Measurements from ENCODE around the gene TMED10.
A peak's percentile ranks its signal among the peaks of the same experiment; 100 is the strongest.

TMED10 gene

DNA sequence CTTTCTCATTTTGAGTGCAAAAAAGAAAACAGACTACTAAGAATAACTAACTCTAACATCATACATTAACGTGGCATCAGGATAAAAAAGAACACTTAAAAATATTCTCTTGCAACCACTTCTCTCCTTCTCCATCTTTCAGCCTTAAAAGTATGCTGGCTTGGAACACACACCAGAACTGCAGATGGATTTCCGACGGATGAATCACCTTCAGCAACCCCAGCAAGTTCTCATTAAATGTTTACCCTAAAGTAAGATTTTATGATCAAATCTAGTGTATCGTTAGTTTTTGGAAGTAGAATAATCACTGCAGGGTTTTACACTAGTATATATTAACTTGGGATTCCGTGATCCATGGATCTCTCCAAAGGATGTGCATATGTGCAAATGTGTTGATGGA is 50.8 kb downstream of the TMED10 start:
- H3K4me3 ChIP-seq (ENCODE audit: low read depth, low read length), result peak overlapping the region; percentile 100
- DNase-seq (ENCODE audit: low read depth), result no peak
- TF ChIP-seq, protein P1, sequence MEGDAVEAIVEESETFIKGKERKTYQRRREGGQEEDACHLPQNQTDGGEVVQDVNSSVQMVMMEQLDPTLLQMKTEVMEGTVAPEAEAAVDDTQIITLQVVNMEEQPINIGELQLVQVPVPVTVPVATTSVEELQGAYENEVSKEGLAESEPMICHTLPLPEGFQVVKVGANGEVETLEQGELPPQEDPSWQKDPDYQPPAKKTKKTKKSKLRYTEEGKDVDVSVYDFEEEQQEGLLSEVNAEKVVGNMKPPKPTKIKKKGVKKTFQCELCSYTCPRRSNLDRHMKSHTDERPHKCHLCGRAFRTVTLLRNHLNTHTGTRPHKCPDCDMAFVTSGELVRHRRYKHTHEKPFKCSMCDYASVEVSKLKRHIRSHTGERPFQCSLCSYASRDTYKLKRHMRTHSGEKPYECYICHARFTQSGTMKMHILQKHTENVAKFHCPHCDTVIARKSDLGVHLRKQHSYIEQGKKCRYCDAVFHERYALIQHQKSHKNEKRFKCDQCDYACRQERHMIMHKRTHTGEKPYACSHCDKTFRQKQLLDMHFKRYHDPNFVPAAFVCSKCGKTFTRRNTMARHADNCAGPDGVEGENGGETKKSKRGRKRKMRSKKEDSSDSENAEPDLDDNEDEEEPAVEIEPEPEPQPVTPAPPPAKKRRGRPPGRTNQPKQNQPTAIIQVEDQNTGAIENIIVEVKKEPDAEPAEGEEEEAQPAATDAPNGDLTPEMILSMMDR (IDR thresholded peaks at IDR 0.05; ENCODE audit: insufficient read depth, low read depth, low read length, missing control alignments), result no peak

DNA sequence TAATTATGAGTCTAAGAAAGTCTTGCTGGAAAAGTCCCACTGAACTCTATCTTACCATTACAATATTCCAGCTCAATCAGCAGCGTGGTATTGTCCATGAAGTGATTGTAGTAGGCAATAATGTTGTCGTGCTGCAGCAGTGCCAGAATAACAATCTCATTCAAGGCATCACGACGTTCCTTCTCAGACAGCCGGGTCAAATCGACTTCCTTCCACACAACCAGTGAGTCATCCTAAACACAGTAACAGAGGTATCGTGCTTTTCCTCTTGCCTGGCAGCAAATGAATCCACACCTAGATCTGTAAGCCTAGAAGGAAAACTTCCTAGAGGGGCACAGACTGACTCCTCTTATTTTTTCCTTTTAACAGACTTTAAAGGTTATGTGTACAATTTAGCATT is 52.4 kb downstream of the TMED10 start:
- DNase-seq (ENCODE audit: low read depth), result peak; percentile 23
- TF ChIP-seq, protein P1 (IDR thresholded peaks at IDR 0.05; ENCODE audit: insufficient read depth, low read depth, low read length, missing control alignments), result no peak
- no peak overlapping the region for H3K4me3 ChIP-seq (ENCODE audit: low read depth, low read length)

DNA sequence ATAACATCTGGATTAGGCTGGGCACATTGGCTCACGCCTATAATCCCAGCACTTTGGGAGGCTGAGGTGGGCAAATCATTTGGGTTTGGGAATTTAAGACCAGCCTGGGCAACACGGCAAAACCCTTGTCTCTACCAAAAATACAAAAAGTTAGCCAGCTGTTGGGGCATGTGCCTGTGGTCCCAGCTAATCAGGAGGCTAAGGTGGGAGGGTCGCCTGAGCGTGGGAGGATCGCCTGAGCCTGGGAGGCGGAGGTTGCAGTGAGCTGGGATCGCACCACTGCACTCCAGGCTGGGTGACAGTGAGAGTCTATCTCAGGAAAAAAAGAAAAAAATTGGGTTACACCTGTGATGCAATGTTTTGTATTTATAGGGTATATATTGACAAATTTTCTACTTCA is 54.9 kb downstream of the TMED10 start:
- H3K4me3 ChIP-seq (ENCODE audit: low read depth, low read length), result no peak overlapping the region
- TF ChIP-seq, protein P1 (IDR thresholded peaks at IDR 0.05; ENCODE audit: insufficient read depth, low read depth, low read length, missing control alignments), result no peak
- no peak for DNase-seq (ENCODE audit: low read depth)

DNA sequence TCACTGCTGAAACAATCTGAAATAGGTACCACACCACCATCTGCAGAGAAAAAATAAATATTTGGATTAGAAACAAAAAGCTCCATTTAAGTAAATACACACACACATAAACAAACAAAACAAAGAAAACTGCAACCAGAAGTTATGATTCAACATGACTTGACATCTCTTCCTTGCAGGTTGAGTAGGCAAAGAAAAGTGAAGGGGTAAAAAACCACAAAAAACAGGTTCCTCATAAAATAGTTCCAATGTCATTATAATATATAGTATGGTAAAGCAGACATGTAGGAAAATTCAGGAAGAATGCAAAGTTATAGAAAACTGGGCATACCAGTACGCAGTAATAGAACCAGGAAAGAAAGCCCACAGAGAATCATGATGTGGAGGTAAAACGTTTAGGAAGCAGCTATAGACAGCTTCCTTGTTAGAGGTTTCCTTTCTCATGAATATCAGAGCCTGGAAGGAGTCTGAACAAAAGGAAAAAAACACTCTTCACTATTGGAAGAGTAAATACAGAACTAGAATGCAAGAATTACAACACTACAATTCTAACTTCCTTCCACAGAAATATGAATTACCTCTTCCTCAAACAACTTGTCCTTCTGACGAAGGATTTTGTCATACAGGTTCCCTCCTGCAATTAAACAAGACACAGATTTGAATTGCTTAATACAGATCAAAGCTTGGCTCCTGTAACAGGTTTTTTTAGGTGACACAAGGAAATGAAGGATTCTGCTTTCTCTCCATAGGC is 55.7 kb downstream of the TMED10 start:
- TF ChIP-seq, protein P1 (IDR thresholded peaks at IDR 0.05; ENCODE audit: insufficient read depth, low read depth, low read length, missing control alignments), result no peak
- no peak overlapping the region for H3K4me3 ChIP-seq (ENCODE audit: low read depth, low read length)
- no peak for DNase-seq (ENCODE audit: low read depth)

DNA sequence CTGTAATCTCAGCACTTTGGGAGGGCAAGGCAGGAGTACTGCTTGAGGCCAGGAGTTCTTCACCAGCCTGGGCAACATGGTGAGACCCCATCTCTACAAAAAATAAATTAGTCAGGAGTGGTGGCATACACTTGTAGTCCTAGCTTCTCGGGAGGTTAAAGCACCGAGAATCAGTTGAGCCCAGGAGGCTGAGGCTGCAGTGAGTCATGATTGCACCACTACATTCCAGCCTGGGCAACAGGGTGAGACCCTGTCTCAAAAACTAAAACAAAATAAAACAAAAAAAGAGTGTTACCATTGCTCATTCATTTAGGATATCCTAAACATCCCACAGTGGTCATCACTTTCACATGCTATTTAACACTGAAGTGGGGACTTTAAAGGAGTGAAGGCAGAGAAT is 57.4 kb downstream of the TMED10 start:
- TF ChIP-seq, protein P1 (IDR thresholded peaks at IDR 0.05; ENCODE audit: insufficient read depth, low read depth, low read length, missing control alignments), result no peak
- DNase-seq (ENCODE audit: low read depth), result no peak
- no peak overlapping the region for H3K4me3 ChIP-seq (ENCODE audit: low read depth, low read length)

DNA sequence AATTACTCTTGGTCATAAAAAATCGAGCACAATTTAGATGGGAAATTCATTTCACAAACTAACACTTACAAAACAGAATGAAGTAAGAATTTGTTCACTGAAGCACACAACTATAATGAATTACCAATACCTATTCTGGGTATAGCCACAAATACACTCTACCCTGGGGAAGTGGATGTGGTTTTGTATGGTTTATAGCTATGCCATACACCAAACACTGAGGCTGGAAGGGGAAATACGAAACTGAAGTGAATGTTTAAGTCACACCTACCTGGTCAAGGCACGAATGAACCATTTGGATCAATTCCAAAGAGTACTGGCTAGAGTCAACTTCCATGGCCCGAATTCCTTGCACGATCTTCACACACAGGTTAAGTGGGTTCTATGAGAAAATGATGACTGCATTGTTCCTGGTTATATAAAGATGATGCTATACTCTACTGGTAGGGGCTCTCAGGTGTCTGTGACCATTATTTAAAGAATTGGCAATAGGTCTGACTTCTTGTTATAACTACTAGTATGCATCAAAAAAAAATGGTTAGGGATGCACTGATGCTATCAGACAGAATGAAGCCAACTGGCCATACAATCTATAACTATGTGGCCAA is 62.4 kb downstream of the TMED10 start:
- DNase-seq (ENCODE audit: low read depth), result no peak
- no peak overlapping the region for H3K4me3 ChIP-seq (ENCODE audit: low read depth, low read length)
- TF ChIP-seq, protein P1 (IDR thresholded peaks at IDR 0.05; ENCODE audit: insufficient read depth, low read depth, low read length, missing control alignments), result no peak
